ENCODE measurements around the gene ERBIN.

- no peak for TF ChIP-seq EZH2phosphoT487 (IDR thresholded peaks at IDR 0.05; ENCODE audit: borderline replicate concordance, low read length)
- TF ChIP-seq CTCF (conservative IDR thresholded peaks at IDR 0.05; ENCODE audit: low read depth, low read length), result no peak
- TF ChIP-seq EZH2 (IDR thresholded peaks at IDR 0.05; ENCODE audit: low read length, unreplicated experiment), result no peak
These were observed 72.8 kb downstream of the ERBIN start for GRCh38 chr5:65999061-65999723.

Measured in PC-3 (cell line).